Non-pigmented ciliary epithelial cell (primary cell): ENCODE measurements around the gene SLC1A1.
"Not testable (repeated sequence)": the region's sequence is repeated elsewhere in the genome, so short reads cannot be mapped to it uniquely, and the experiment has no call there.

Source experiments
- DNase-seq: peaks from one replicate; pipeline ENCODE4 v3.0.0-alpha.2; 2010; ENCODE audit warnings: low read depth

SLC1A1 gene

DNA sequence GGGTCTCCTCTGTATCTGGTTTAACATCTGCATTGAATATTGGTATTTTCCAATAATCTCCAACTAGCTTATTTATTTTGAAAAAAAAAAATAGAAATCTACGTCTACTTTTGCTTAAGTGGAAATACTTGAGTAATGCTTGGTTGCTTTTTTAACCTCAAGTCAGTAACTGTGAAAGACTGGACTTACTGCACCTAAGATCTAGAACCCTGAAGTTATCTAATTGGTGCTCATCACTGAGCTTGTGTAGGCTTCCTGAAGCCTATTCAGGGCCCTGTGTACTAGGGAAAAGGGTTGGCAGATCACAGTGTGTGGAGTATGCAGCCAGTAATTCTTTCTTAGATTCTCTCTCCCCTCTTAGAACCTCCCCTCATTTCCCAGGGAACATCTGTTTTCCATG lies 16.2 kb downstream of the SLC1A1 start:
- DNase-seq: no peak

DNA sequence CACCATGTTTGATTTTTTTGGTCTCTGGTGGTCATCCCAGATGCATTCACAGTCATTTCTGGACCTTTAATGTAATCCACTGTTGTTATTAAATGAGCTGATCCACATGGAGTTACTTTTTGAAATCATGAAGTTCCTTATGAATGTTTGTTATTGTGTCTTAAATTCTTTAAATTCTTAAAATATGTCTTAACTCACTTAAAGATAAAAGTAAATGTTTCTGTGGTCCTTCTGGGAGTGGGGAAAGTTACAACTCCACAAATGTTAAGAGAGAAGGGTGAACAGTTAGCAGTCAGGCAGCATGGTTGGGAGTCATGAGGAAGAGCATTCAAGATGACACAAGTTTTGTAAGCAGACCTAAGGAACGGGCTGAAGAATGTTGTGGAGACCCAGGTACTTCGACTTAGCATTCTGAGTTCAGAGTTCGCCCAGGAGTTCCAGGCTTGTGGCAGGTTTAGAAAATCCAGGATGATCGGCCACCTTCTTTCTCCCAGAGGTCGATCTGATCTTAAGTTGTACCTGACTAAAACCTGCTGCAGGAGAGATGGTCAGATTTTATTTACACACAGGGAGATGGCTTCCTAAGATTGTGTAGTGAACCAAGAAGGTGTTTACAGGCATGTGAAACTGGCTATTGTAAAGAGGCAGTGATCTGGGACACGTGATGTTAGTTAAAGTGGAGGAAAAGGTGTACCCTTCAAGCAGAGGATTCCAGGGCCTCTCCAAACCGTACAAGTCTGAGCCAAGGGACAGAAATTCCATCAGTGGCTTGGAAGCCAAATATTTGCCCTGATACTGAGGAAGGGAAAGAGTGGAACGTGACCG lies 17.2 kb downstream of the SLC1A1 start:
- no peak for DNase-seq

DNA sequence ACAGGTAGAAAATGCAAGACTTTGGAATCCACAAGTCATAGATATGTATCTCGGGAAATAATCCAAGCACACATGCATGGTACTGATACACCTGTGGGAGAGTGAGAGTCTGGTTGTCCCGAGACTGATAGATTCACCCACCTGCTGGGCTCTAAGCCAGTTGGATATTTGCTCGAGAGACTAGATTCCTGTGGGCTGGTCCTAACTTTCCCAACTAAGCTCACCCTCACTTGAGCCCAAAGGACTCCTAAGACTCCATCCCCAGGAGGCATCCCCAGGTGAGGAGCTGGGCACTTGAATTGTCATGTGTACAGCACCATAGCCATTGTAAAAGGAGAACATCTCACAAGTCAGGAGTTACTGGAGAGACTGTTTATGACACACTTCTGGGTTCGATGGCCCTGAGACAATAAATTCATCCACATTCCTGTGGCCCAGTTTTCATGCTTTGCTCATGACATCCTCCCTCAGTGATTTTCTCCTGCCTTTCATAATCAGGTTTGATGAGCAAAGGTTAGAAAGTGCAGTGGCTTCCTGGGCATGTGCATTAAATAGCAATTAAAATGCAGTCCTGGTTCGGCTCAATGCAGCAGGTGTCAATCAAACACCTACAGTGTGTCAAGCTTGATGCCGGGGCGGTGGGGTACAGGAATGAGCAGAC lies 18.1 kb downstream of the SLC1A1 start:
- no peak for DNase-seq

DNA sequence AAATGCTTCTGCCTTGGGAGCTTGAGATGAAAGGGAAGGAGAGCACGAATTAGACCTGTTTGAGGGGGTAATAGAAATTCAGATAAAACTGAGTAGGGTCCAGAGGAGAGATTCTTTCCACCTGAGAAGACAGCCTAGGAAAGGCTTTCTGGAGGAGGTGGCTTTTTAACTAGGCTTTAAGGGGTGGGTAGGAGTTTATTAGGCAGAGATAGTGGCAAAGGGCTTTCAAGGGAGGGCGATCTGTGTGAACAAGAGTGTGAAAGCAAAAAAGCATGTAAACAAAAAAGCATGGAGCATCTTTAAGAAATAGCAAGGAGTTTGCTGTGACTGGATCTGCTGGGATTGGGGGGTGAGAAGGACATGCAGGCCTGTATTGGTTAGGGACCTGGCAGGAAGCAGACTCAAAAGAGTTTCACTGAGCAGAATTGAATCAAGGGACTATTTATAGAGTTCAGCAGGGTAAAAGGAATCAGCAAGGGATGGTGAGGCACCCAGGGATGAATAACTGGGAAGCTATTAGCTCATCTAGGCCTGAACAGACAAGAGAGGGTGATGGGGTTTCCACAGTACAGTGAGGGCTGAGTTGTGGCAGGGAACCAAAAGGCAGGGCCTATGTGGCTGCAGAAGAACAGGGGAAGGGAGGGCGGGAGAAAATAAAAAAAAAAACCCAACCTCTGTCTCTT lies 18.8 kb downstream of the SLC1A1 start:
- DNase-seq: peak; percentile 81

DNA sequence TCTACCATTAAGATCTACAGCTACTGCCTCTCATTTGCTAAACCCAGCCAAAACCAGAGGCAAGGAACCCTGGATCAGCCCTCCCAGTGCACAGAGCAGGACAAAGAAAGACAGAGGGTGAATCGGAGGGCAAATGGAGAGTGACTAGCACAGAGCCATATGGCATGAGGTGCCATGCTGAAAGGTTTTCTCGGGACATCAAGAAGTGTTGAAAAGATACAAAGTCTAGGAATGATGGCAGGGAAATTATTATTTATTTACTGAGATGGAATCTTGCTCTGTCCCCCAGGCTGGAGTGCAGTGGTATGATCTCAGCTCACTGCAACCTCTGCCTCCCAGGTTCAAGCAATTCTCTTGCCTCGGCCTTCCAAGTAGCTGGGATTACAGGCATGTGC lies 19.3 kb downstream of the SLC1A1 start:
- DNase-seq: no peak

DNA sequence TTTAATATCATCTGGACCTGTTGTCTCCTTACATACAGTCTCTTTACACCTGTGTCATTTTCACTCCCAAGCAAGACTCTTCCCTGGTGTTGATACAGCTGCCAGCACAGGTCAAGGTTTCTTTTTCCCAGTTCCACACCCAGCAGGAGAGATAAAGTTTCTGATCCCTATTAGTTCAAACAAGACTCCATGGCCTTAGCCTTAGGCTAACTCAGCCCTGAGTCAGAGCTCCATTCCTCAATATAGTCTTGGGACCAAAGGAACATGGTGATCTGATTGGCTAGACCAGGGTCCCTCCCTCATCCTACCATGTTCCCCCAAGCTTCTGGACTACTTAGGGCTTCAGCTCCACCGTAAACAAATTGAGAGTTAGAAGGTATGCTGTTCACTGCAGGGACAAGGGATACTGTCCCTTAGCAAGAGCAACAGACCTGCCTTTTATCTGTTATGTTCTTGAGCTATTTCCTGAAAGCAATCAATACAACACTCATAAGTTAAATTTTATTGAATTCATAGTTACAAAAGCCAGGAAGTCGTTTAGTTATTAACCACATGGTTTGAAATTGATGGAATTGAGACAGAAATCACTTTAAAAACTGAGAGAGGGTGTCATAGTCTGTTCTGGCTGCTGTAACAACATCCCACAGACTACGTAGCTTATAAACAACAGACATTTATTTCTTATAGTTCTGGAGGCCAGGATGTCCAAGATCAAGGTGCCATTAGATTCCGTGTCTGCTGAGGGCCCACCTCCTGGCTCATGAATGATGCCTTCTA lies 20.5 kb downstream of the SLC1A1 start:
- no peak for DNase-seq

DNA sequence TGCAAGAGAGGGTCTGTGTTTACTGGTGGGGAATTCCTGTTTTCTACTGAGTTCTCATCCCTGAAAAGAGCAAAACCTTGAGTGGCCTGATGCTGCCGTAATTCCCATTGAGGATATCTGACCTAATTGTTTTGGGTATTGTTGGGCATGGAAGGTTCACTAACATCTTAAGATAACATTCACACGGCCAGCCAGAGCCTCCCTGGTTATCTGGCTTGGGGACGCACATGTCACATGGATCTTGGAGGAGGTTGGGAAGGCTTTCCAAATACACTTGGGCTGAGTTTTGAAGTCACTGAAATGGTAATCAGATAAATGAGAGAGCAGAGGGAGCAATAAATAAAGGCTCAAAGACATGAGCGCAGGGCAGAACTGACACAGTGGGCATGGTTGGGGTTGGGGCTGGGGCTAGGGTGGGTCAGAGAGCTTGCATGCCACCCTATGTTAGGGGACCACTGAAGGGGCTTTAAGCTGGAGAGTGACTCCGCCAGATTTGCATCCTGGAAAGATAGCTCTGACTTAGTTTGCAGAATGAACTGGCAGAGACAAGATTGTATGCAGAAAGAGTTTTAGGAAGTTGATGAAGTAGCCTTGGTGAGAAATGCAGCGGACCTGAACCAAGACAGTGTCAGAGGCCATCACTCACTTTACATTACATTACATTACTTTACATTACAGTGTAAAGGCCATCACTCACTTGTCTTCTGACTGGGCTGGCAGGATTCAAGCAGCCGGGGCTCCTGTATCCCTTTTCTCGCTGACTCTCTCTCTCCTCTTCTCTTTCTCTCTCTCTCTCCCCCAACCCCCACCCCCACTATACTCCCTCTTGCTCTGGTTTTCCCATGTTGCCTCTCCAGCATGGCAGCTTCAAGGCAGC lies 24.2 kb downstream of the SLC1A1 start:
- DNase-seq: no peak

DNA sequence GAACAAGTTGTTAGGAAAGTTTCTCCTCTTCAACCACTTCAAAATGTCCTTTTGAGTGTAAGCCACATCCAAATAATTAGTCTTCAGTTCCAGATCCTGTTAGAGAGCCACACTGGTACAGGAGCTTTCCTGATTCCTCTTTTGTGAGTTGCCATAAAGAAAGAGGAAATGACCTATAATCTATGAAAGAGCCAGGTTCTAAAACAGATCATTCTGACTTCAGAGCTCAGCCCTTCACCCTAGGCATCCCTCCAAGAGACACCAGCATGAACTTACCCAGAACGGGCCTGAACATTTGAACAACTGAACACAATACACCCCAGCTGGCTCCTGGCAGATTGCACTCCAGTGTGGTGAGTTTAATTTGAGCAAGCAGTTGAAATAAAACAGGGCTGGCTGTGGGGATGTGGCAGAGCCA lies 25.7 kb downstream of the SLC1A1 start:
- DNase-seq: no peak

DNA sequence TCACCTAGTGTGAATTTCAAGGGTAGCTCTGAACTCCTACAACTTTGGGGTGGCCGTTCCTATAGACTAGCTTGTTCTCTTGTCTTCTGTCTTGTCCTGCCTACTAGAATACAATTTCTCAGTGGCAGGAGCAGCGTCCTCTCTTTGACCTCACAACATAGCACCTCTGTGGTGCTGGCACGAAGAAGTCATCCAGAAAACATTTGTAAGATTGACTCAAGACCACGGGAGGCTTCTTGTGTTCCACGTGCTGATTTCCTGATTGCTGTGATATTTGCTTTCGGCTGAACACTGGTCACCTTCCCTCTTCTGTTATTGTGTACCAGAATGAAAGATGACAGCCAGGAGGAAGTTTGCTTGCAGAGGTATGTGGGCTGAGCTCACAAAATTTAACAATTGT lies 27.0 kb downstream of the SLC1A1 start:
- DNase-seq: no peak

DNA sequence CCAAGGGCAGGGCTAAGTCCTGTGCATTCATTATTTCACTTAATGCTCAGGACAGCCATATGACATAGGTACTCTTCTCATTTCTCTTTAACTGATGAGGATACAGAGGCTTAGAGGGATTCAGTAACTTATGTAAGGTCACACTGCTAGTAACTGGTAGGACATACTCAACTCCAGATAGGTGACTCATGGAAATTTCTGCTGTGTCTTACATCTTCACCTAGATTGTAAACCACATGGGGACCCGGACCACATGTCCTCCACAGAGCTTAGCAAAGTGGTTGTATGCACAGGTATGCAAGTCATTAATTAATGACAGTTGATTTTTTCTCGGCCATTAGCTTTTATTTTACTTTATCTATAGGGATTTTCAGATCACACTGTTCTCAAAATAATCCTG lies 29.3 kb downstream of the SLC1A1 start:
- no peak for DNase-seq

DNA sequence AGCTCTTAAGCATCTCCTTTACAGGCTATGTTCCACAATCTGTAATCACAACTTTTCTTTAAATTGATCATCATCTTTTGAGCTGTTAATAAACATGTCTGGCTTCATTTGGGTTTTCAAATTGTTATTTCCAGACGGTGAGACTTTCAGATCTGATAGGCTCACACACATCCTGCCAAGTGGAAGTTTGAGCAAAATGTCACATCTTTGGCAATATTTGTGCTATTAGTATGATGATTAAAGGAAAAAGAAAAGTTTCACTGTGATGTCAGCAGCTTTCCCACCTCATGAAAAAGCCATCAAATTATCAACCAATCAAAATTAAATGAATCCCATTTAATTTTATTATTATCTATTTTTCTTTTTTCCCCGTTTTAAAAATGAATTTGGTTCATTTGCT lies 29.8 kb downstream of the SLC1A1 start:
- DNase-seq: no peak

DNA sequence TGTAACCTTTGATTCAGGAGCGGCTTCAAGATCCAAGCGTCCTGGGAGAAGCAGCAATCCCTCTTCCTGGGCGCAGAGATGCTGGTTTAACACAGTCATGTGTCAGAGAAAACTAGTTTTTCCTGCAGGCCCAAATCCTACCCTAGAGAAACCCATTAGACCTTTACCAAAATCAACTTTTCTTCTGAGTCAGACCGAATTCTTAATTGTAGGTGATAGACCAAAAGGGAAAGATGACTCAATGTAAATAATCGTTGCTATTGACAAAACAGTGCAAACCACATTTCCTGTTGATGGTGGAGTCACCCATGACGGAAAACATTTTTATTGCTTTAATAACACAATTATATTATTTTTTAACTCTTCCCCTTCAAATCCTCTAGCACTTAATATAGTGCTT lies 40.1 kb downstream of the SLC1A1 start:
- no peak for DNase-seq

DNA sequence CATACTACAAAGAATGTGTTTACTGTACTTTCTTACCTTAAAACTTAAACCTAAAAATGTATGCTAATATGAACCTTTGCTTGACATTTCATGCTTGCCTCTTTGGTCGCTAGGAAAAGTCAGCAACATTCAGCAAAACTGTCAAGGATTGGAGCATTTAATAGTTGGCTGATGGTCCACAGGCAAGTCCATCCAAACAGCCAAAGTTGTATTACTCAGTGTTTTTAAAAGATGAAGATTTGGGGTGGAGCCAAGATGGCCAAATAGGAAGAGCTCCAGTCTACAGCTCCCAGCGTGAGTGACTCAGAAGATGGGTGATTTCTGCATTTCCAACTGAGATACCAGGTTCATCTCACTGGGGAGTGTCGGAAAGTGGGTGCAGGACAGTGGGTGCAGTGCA lies 40.6 kb downstream of the SLC1A1 start:
- not testable (repeated sequence) for DNase-seq

DNA sequence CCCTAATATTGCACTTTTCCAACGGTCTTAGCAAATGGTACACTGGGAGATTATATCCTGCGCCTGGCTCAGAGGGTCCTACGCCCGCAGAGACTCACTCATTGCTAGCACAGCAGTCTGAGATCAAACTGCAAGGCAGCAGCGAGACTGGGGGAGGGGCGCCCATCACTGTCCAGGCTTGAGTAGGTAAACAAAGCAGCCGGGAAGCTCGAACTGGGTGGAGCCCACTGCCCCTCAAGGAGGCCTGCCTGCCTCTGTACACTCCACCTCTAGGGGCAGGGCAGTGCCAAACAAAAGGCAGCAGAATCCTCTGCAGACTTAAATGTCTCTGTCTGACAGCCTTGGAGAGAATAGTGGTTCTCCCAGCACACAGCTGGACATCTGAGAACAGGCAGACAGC lies 41.1 kb downstream of the SLC1A1 start:
- not testable (repeated sequence) for DNase-seq

DNA sequence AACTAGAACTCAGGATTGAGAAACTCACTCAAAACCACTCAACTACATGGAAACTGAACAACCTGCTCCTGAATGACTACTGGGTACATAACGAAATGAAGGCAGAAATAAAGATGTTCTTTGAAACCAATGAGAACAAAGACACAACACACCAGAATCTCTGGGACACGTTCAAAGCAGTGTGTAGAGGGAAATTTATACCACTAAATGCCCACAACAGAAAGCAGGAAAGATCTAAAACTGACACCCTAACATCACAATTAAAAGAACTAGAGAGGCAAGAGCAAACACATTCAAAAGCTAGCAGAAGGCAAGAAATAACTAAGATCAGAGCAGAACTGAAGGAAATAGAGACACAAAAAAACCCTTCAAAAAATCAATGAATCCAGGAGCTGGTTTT lies 43.6 kb downstream of the SLC1A1 start:
- DNase-seq: not testable (repeated sequence)

DNA sequence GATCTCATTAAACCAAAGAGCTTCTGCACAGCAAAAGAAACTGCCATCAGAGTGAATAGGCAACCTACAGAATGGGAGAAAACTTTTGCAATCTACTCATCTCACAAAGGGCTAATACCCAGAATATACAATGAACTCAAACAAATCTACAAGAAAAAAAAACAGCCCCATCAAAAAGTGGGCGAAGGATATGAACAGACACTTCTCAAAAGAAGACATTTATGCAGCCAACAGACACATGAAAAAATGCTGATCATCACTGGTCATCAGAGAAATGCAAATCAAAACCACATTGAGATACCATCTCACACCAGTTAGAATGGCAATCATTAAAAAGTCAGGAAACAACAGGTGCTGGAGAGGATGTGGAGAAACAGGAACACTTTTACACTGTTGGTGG lies 45.9 kb downstream of the SLC1A1 start:
- DNase-seq: not testable (repeated sequence)

DNA sequence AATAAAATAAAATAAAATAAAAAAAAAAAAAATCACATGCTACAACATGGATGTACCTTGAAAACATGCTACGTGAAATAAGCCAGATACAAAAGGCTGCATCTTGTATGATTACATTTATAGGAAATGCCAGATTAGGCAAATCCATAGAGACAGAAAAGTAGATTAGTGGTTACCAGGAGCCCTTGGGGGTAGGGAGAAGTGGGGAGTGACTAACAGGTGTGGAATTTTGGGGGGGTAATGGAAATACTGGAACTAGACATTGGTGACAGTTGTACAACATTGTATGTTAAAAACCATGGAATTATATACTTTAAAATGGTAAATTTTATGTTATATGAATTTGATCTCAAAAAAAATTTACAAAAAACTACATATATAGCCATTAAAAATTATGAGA lies 47.3 kb downstream of the SLC1A1 start:
- DNase-seq: no peak

DNA sequence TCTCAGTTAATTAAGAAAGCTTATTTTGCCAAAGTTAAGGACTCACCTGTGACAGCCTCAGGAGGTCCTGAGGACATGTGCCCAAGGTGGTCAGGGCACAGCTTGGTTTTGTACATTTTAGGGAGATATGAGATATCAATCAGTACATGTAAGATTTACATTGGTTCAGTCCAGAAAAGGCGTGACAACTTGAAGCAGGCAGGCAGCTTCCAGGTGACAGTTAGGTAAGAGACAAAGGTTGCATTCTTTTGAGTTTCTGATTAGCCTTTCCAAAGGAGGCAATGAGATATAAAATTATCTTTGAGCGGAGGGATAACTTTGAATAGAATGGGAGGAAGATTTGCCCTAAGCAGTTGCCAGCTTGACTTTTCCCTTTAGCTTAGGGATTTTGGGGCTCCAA lies 47.8 kb downstream of the SLC1A1 start:
- no peak for DNase-seq

DNA sequence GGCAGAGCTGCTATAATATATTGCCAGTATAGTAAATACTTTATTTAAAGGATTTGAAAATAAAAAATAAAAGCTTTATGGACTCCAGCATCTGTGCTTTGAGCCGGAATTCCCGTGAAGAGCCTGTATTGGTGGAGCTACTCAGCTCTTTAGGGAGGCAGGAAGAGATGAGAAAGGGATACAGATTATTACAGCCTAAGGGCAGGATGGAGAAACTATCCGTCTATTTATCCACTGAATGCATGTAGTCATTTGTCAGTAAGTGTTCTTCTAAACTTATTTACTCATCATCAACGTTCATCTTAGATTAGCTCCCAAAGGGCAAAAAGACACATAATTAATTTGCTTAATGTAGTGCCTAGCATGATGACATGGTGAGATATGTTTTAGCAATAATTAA lies 48.4 kb downstream of the SLC1A1 start:
- no peak for DNase-seq

DNA sequence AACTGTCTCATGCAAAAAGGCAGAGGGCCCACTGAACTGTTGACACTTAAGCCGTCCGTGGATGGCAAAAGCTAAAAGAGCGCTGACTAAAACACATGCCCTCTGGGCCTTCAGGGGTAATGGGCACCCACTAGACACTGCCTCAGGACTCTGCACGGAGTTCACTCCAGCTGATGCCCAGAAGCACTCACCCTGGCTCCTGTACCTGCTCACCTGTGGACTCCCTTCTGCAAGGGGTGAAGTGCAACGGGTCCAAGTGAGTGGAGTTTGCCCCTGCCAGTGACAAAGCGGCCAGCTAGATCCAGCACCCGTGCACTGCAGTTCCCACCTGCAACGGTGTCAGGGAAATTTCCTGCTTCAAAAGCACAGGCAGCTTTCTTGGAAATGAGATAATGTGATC lies 50.2 kb downstream of the SLC1A1 start:
- DNase-seq: no peak

DNA sequence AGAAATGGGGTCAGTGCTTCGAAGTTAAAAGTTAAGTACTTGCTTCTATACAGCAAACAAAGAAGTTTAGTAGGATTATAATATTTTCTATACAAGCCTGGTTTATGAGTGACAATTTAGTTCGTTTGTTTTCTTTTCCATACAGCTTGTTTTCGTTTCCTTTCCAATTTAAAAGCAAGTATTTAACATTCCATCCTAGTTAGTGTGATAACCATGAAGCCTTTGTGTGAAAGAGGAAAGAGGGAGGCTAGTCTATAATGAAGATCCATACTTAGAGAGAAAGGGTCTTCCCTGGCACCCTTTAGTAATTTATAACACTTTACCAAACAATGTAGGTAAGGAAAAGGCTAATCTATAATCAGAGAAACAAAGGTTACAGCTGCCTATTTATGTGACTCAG lies 51.0 kb downstream of the SLC1A1 start:
- no peak for DNase-seq
